UCSD-AML1 (cell line): ENCODE data around the gene ZSCAN26.
A peak's percentile ranks its signal among the peaks of the same experiment; 100 is the strongest.

Source experiments
- DNase-seq: peaks from one replicate; lab custom pipeline; 2025; ENCODE audit not compliant: unreplicated experiment; lab: John Stamatoyannopoulos, UW

Gene ZSCAN26

GRCh38 chr6:28266962-28267694 lies at the start of gene ZSCAN26:
ZSCAN26 (plus strand) TSS chr6:28267143; CDS start chr6:28271920, 4,777 bp downstream.
- peak; percentile 88 for DNase-seq

- no peak for DNase-seq
Measured at GRCh38 chr6:28217890-28218289, 49.1 kb upstream of the ZSCAN26 start.

- DNase-seq = peak; percentile 84
Measured at GRCh38 chr6:28218312-28219248, 48.4 kb upstream of the ZSCAN26 start.

GRCh38 chr6:28220257-28221133 lies 46.4 kb upstream of the ZSCAN26 start:
- DNase-seq = no peak

GRCh38 chr6:28224131-28225055 lies 42.5 kb upstream of the ZSCAN26 start:
- DNase-seq = no peak

- DNase-seq = peak; percentile 85
Measured at GRCh38 chr6:28225056-28225834, 41.7 kb upstream of the ZSCAN26 start, which contains the start of gene ZSCAN9. ZSCAN9 (plus strand) TSS chr6:28225275; CDS start chr6:28227085, 1,810 bp downstream.

GRCh38 chr6:28226460-28226859 lies 40.5 kb upstream of the ZSCAN26 start:
- no peak for DNase-seq

- DNase-seq = no peak
Measured at GRCh38 chr6:28232785-28233184, 34.2 kb upstream of the ZSCAN26 start.

- DNase-seq = no peak
Measured at GRCh38 chr6:28235912-28236452, 31.0 kb upstream of the ZSCAN26 start.

GRCh38 chr6:28239636-28240035 lies 27.3 kb upstream of the ZSCAN26 start:
- DNase-seq = no peak

GRCh38 chr6:28240471-28240870 lies 26.5 kb upstream of the ZSCAN26 start:
- DNase-seq = no peak

- DNase-seq = no peak
Measured at GRCh38 chr6:28243946-28244345, 23.0 kb upstream of the ZSCAN26 start.

GRCh38 chr6:28245206-28245941 lies 21.6 kb upstream of the ZSCAN26 start:
- no peak for DNase-seq

GRCh38 chr6:28248916-28249315 lies 18.0 kb upstream of the ZSCAN26 start:
- DNase-seq = no peak

- DNase-seq = no peak
Measured at GRCh38 chr6:28250747-28251146, 16.2 kb upstream of the ZSCAN26 start.

GRCh38 chr6:28251661-28252008 lies 15.3 kb upstream of the ZSCAN26 start:
- DNase-seq = peak; percentile 61

GRCh38 chr6:28252009-28252975 lies 14.7 kb upstream of the ZSCAN26 start, which contains the start of gene ZKSCAN4:
ZKSCAN4 (minus strand) TSS chr6:28252269; CDS start chr6:28251980, 289 bp downstream.
- DNase-seq = peak; percentile 76
